GM12878 (cell line): ENCODE measurements around the gene OR12D1. TPM values are rescaled to one million over a fixed set of nuclear protein-coding genes. Genes with fewer than 3 reads are reported as not detected.

Experiments
- ATAC-seq: fragments of 200-7000 bp; cut with Tn5 transposase; 3 replicates; pipeline ENCODE4 v1.9.1; 2020; ENCODE audit warnings: mild to moderate bottlenecking, moderate library complexity
- BruUV-seq: library from RNA; stranded (reverse); fragments of 400-500 nt; replicated peaks from 2 replicates; lab custom pipeline; 2021; lab: Mats Ljungman, UMichigan
- CTCF ChIA-PET: fragments of 300-600 bp; sonication (Branson Sonifier 250); formaldehyde crosslinking; extraction: SDS; loops from one replicate; lab custom pipeline; 2021; ENCODE audit warnings: inconsistent platforms; lab: Yijun Ruan, JAX
- POLR2A ChIA-PET: fragments of 350-600 bp; formaldehyde crosslinking; extraction: SDS; loops from one replicate; lab custom pipeline; 2021; ENCODE audit warnings: inconsistent platforms; lab: Charles Lee
- RAD21 ChIA-PET: fragments of 300-600 bp; sonication (Branson Sonifier 250); formaldehyde crosslinking; loops from one replicate; lab custom pipeline; 2023; ENCODE audit warnings: antibody characterized with exemption; ENCODE audit not compliant: unreplicated experiment; lab: Charles Lee
- SMC1A ChIA-PET: fragments of 300-600 bp; sonication (Branson Sonifier 250); formaldehyde crosslinking; loops from one replicate; lab custom pipeline; 2023; ENCODE audit not compliant: unreplicated experiment, uncharacterized antibody; lab: Charles Lee
- DNase-seq: peaks from one replicate; pipeline ENCODE4 v3.0.0-alpha.2; 2011; ENCODE audit warnings: low read depth, low spot score
- FAIRE-seq: peaks from 3 replicates; lab custom pipeline; 2011; peaks lifted over from hg19 to GRCh38; lab: Jason Lieb, UNC
- H2AFZ ChIP-seq: 2 replicates; pipeline ENCODE4 v1.6.0; 2011; ENCODE audit warnings: low read depth, low read length, control low read depth; ENCODE audit not compliant: control insufficient read depth
- H3K27ac ChIP-seq: 2 replicates; pipeline ENCODE4 v1.5.1; 2011; ENCODE audit warnings: control low read depth; ENCODE audit not compliant: control insufficient read depth, insufficient read depth
- H3K27me3 ChIP-seq, 2 experiments: replicated peaks in 1 of 2; 2 replicates each; pipeline versions ENCODE4 v1.6.0 to v1.6.1; 2011; ENCODE audit warnings: low read length in 1 of 2; ENCODE audit not compliant: control insufficient read depth in 2 of 2, insufficient read depth in 2 of 2
- H3K36me3 ChIP-seq, 2 experiments: 2 replicates each; pipeline ENCODE4 v1.5.1; 2011; ENCODE audit warnings: low read length in 1 of 2; ENCODE audit not compliant: control insufficient read depth in 2 of 2, insufficient read depth in 2 of 2
- H3K4me1 ChIP-seq: 2 replicates; pipeline ENCODE4 v1.6.1; 2011; ENCODE audit warnings: mild to moderate bottlenecking, low read length, moderate library complexity, mixed read lengths; ENCODE audit not compliant: control insufficient read depth, insufficient read depth
- H3K4me2 ChIP-seq: 2 replicates; pipeline ENCODE4 v1.6.0; 2011; ENCODE audit warnings: control low read depth; ENCODE audit not compliant: control insufficient read depth, insufficient read depth
- H3K4me3 ChIP-seq: fragments of 200-600 bp; sonication (generic); 2 replicates; pipeline ENCODE4 v1.5.1; 2016
- H3K79me2 ChIP-seq: 2 replicates; pipeline ENCODE4 v1.6.0; 2011; ENCODE audit warnings: low read length; ENCODE audit not compliant: control insufficient read depth, insufficient read depth
- H3K9ac ChIP-seq: 2 replicates; pipeline ENCODE4 v1.8.0; 2011; ENCODE audit warnings: low read length, control low read depth, mixed read lengths; ENCODE audit not compliant: control insufficient read depth, insufficient read depth
- H3K9me3 ChIP-seq: replicated peaks from 3 replicates; pipeline ENCODE4 v1.5.1; 2011; ENCODE audit warnings: mild to moderate bottlenecking, low read length; ENCODE audit not compliant: control insufficient read depth, insufficient read depth
- H4K20me1 ChIP-seq: 2 replicates; pipeline ENCODE4 v1.6.0; 2011; ENCODE audit not compliant: control insufficient read depth, insufficient read depth
- CBFB ChIP-seq: IDR thresholded peaks from 2 replicates; pipeline ENCODE4 v1.6.1; 2016; ENCODE audit warnings: antibody characterized with exemption, low read depth
- CHD4 ChIP-seq: fragments of 200-600 bp; sonication (generic); IDR thresholded peaks from 2 replicates; pipeline ENCODE4 v1.6.1; 2016; ENCODE audit warnings: mild to moderate bottlenecking
- DPF2 ChIP-seq: fragments of 450-650 bp; IDR thresholded peaks from 2 replicates; pipeline ENCODE4 v1.6.1; 2017; ENCODE audit warnings: mild to moderate bottlenecking
- HDAC2 ChIP-seq: fragments of 200-600 bp; sonication (generic); IDR thresholded peaks from 2 replicates; pipeline ENCODE4 v1.6.1; 2017
- HDAC6 ChIP-seq: fragments of 200-600 bp; sonication (generic); IDR thresholded peaks from one replicate; pipeline ENCODE4 v1.8.0; 2017; ENCODE audit warnings: antibody characterized with exemption; ENCODE audit not compliant: unreplicated experiment
- IKZF2 ChIP-seq, 2 experiments: fragments of 450-650 bp; IDR thresholded peaks; 2 replicates each; pipeline ENCODE4 v1.6.1; 2017; ENCODE audit warnings: mild to moderate bottlenecking in 2 of 2, moderate library complexity in 2 of 2
- IRF4 ChIP-seq: IDR thresholded peaks from 2 replicates; pipeline ENCODE4 v1.6.1; 2011; ENCODE audit warnings: low read depth, low read length
- LARP7 ChIP-seq: fragments of 450-650 bp; IDR thresholded peaks from 2 replicates; pipeline ENCODE4 v1.6.1; 2017; ENCODE audit warnings: mild to moderate bottlenecking
- MEF2B ChIP-seq: fragments of 450-650 bp; IDR thresholded peaks from 2 replicates; pipeline ENCODE4 v1.6.1; 2018; ENCODE audit warnings: mild to moderate bottlenecking, moderate library complexity; ENCODE audit not compliant: partially characterized antibody, poor library complexity, severe bottlenecking
- SMAD5 ChIP-seq: IDR thresholded peaks from 2 replicates; pipeline ENCODE4 v1.6.1; 2016; ENCODE audit warnings: antibody characterized with exemption, low read depth
- SMC3 ChIP-seq: IDR thresholded peaks from 2 replicates; pipeline ENCODE4 v1.6.1; 2011; ENCODE audit warnings: low read length, improper control_type of control experiment, borderline replicate concordance
- STAT3 ChIP-seq: IDR thresholded peaks from 2 replicates; pipeline ENCODE4 v1.6.1; 2011; ENCODE audit warnings: low read depth, low read length, improper control_type of control experiment
- ZNF217 ChIP-seq: fragments of 450-650 bp; IDR thresholded peaks from 2 replicates; pipeline ENCODE4 v1.6.1; 2017; ENCODE audit warnings: antibody characterized with exemption, mild to moderate bottlenecking
- ZNF622 ChIP-seq: fragments of 450-650 bp; IDR thresholded peaks from 2 replicates; pipeline ENCODE4 v1.6.1; 2017; ENCODE audit warnings: mild to moderate bottlenecking, inconsistent platforms
- ZSCAN29 ChIP-seq: fragments of 450-650 bp; IDR thresholded peaks from 2 replicates; pipeline ENCODE4 v1.6.1; 2017; ENCODE audit warnings: mild to moderate bottlenecking, moderate library complexity
- WGBS: methylation state at CpG from one replicate; pipeline ENCODE4 v1.1.6; 2016; ENCODE audit warnings: low lambda C conversion rate; ENCODE audit not compliant: insufficient replicate concordance, insufficient coverage; ENCODE audit errors: missing lambda C conversion rate; 5-methylcytosine and 5-hydroxymethylcytosine counted together
- in situ Hi-C: fragments of 300-500 bp; cut with MboI; formaldehyde crosslinking; loops from 9 replicates; pipeline ENCODE4 v1.14.3; 2018; ENCODE audit warnings: mixed read lengths
- intact Hi-C: fragments of 100-400 bp; cut with micrococcal nuclease; formaldehyde crosslinking; loops from one replicate; pipeline ENCODE4 v1.14.2; 2022; ENCODE audit not compliant: unreplicated experiment
- polyA plus RNA-seq, 11 experiments: library from polyadenylated mRNA; depleted of rRNA in 4 of 11; unstranded in 6 of 11; stranded (reverse) in 5 of 11; fragments of >200 nt; fragmentation: Nextera tagmentation in 4 of 11; fragmentation: Illumina TruSeq in 1 of 11; extraction: Ambion mirVana in 4 of 11; extraction: Trizol in 1 of 11; gene quantifications; 1 replicate in 1 of 11; 2 replicates in 10 of 11; pipeline versions ENCODE4 v1.2.1 to v1.2.3, GENCODE V29; 2011 to 2016; ENCODE audit warnings: inconsistent platforms in 2 of 11, missing spikeins in 2 of 11, low read depth in 1 of 11
- total RNA-seq, 4 experiments: library from RNA; depleted of rRNA in 3 of 4; stranded (reverse); fragments of >200 nt in 3 of 4; fragmentation: Illumina TruSeq in 1 of 4; extraction: Trizol in 1 of 4; gene quantifications; 2 replicates each; pipeline versions ENCODE4 v1.2.1 to v1.2.3, GENCODE V29; 2013 to 2021
- TF ChIP-seq, protein P1 (sequence below), 3 experiments: IDR thresholded peaks in 2 of 3; conservative IDR thresholded peaks in 1 of 3; 2 replicates each; pipeline ENCODE4 v1.5.1; 2011; ENCODE audit warnings: low read depth in 3 of 3, low read length in 3 of 3, mild to moderate bottlenecking in 3 of 3, control low read depth in 2 of 3, moderate library complexity in 2 of 3, inconsistent platforms in 1 of 3, mixed read lengths in 1 of 3; ENCODE audit not compliant: control insufficient read depth in 2 of 3, insufficient read depth in 1 of 3; ENCODE audit errors: extremely low read depth in 1 of 3
- TF ChIP-seq, protein P2 (sequence below): IDR thresholded peaks from 2 replicates; pipeline ENCODE4 v1.6.1; 2011; ENCODE audit warnings: low read depth, low read length, improper control_type of control experiment, borderline replicate concordance
- TF ChIP-seq, protein P3 (sequence below): fragments of 450-650 bp; IDR thresholded peaks from 2 replicates; pipeline ENCODE4 v1.6.1; 2016; ENCODE audit warnings: mild to moderate bottlenecking

Gene OR12D1
- total and polyA plus RNA-seq, 10 of the 15 experiments (the other 5 are each of a cell fraction or from before 2014, with no cell fraction given) = not detected

DNA sequence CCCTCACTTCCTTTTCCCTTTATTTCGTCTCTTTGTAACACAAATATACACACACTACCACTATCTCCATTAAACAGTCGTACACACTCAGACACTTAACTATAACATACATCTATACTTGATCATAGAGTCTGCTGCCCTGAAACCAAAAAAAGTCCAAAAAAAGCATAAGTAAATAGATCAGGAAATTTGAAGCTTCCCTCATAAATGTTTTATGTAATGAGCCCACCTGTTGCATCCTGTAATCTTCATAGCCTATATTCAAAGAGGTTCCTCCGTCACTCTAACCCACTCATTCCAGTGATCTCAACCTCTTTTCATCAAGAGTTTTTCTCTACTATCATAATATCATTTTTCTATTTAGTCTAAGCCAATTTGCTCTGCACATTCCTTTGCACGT is 26.2 kb upstream of the OR12D1 start:
- DNase-seq (no peak), ATAC-seq (no peak), FAIRE-seq (no peak)
- RAD21 ChIA-PET = no interaction called here
- Histone ChIP-seq H3K27me3 (no peaks in the 10 kb centered on the region; a peak in 1 of 4 replicates), H3K27ac (no peak overlapping the region), H3K4me3 (no peak overlapping the region), H3K36me3 (no peaks in the 10 kb centered on the region), H3K9ac (no peak overlapping the region), H2AFZ (no peak overlapping the region), H3K4me2 (no peak overlapping the region), H3K9me3 (no peaks in the 10 kb centered on the region), H4K20me1 (no peaks in the 10 kb centered on the region), H3K79me2 (no peaks in the 10 kb centered on the region), H3K4me1 (no peaks in the 10 kb centered on the region)
- BruUV-seq = no TSS peak
- no peak for TF ChIP-seq ZSCAN29
- no peak for TF ChIP-seq DPF2
- 12% methylated on average over 4 of the region's 4 CpGs for WGBS
- CTCF ChIA-PET = no interaction called here
- SMC1A ChIA-PET = interaction anchor here (0.7 kb wide), 1 partner anchor 262 kb away, joined by 3 read pairs; no protein-coding TSS in a partner anchor
- in situ Hi-C loops (no loop called here), intact Hi-C loops (no loop called here)
- POLR2A ChIA-PET = no interaction called here

DNA sequence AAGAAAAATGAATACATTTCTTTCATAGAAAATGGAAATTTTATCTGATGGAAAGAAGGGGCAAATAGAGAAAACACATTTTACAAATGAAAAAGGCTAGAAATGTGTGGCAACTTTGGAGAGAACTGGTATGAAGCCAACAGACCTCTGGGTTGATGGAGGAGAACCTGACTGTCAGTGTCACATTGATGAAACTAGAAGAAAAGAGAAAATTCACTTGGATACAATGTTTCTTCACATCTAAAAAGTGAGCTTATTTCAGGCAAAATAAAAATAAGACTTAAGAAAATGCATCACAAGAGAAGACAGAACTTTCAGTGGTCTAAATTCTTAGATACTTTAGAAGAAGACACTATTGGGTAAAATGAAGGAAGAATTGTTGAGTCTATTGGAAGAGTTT is 19.4 kb upstream of the OR12D1 start, which contains the start of gene OR12D2:
OR12D2 (plus strand) TSS at position 301 of the 400 bp plus-strand sequence. CDS start 1,069 bp downstream, outside the sequence.
- ATAC-seq (no peak), FAIRE-seq (no peak), DNase-seq (no peak)
- Histone ChIP-seq H3K9ac (no peak within 1 kb of the TSS), H3K4me2 (no peak within 1 kb of the TSS), H3K4me1 (no peaks in the 10 kb centered on the region), H3K4me3 (no peak within 1 kb of the TSS), H3K27me3 (no peaks in the 10 kb centered on the region), H3K9me3 (no peaks in the 10 kb centered on the region), H3K36me3 (no peaks in the 10 kb centered on the region), H3K79me2 (no peaks in the 10 kb centered on the region), H2AFZ (no peak within 1 kb of the TSS), H3K27ac (no peak within 1 kb of the TSS), H4K20me1 (no peaks in the 10 kb centered on the region)
- ChIA-PET CTCF (no interaction called here), SMC1A (no interaction called here), RAD21 (no interaction called here), POLR2A (no interaction called here)
- BruUV-seq = no TSS peak
- in situ Hi-C loops (no loop called here), intact Hi-C loops (no loop called here)
- no peak for TF ChIP-seq LARP7
- TF ChIP-seq, protein P1, sequence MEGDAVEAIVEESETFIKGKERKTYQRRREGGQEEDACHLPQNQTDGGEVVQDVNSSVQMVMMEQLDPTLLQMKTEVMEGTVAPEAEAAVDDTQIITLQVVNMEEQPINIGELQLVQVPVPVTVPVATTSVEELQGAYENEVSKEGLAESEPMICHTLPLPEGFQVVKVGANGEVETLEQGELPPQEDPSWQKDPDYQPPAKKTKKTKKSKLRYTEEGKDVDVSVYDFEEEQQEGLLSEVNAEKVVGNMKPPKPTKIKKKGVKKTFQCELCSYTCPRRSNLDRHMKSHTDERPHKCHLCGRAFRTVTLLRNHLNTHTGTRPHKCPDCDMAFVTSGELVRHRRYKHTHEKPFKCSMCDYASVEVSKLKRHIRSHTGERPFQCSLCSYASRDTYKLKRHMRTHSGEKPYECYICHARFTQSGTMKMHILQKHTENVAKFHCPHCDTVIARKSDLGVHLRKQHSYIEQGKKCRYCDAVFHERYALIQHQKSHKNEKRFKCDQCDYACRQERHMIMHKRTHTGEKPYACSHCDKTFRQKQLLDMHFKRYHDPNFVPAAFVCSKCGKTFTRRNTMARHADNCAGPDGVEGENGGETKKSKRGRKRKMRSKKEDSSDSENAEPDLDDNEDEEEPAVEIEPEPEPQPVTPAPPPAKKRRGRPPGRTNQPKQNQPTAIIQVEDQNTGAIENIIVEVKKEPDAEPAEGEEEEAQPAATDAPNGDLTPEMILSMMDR (IDR thresholded peaks at IDR 0.05 in 2 of 3, conservative IDR thresholded peaks at IDR 0.05 in 1 of 3; ENCODE audit: control insufficient read depth in 2 of 3, extremely low read depth in 1 of 3, insufficient read depth in 1 of 3, low read depth in 3 of 3, low read length in 3 of 3) = no peak
- TF ChIP-seq CBFB = no peak
- no peak for TF ChIP-seq HDAC6
- TF ChIP-seq, protein P2, sequence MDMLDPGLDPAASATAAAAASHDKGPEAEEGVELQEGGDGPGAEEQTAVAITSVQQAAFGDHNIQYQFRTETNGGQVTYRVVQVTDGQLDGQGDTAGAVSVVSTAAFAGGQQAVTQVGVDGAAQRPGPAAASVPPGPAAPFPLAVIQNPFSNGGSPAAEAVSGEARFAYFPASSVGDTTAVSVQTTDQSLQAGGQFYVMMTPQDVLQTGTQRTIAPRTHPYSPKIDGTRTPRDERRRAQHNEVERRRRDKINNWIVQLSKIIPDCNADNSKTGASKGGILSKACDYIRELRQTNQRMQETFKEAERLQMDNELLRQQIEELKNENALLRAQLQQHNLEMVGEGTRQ = no peak
- TF ChIP-seq MEF2B = no peak
- TF ChIP-seq CHD4 = no peak
- no peak for TF ChIP-seq STAT3
- no peak for TF ChIP-seq IRF4
- TF ChIP-seq HDAC2 = no peak
- TF ChIP-seq SMC3 = no peak
- TF ChIP-seq, protein P3, sequence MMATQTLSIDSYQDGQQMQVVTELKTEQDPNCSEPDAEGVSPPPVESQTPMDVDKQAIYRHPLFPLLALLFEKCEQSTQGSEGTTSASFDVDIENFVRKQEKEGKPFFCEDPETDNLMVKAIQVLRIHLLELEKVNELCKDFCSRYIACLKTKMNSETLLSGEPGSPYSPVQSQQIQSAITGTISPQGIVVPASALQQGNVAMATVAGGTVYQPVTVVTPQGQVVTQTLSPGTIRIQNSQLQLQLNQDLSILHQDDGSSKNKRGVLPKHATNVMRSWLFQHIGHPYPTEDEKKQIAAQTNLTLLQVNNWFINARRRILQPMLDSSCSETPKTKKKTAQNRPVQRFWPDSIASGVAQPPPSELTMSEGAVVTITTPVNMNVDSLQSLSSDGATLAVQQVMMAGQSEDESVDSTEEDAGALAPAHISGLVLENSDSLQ = no peak
- TF ChIP-seq ZNF622 = no peak
- no peak for TF ChIP-seq IKZF2 (IDR thresholded peaks at IDR 0.05)
- TF ChIP-seq ZNF217 = no peak
- TF ChIP-seq SMAD5 = no peak
